HepG2 (cell line): ENCODE results near the gene LDLRAD3. TPM values are rescaled to one million over a fixed set of nuclear protein-coding genes. Genes with fewer than 3 reads are reported as not detected.

Experiments
- ATAC-seq: fragments of 200-7000 bp; cut with Tn5 transposase; 3 replicates; pipeline ENCODE4 v1.9.1; 2020; ENCODE audit warnings: mild to moderate bottlenecking, moderate library complexity
- BruUV-seq: library from RNA; stranded (reverse); fragments of 400-500 nt; replicated peaks from 2 replicates; lab custom pipeline; 2021; lab: Mats Ljungman, UMichigan
- CTCF ChIA-PET: fragments of 300-600 bp; formaldehyde crosslinking; extraction: SDS; loops from one replicate; lab custom pipeline; 2021; ENCODE audit warnings: low total read pairs, inconsistent platforms, low intra/inter-chr PET ratio; lab: Yijun Ruan, JAX
- POLR2A ChIA-PET: fragments of 350-600 bp; sonication (Branson Sonifier 250); formaldehyde crosslinking; loops from one replicate; lab custom pipeline; 2020; ENCODE audit warnings: antibody characterized with exemption, inconsistent platforms; lab: Yijun Ruan, JAX
- DNase-seq: peaks from one replicate; pipeline ENCODE4 v3.0.0-alpha.2; 2015; ENCODE audit warnings: low spot score
- FAIRE-seq: peaks from 3 replicates; lab custom pipeline; 2011; peaks lifted over from hg19 to GRCh38; lab: Jason Lieb, UNC
- H2AFZ ChIP-seq: one replicate; pipeline ENCODE4 v1.6.1; 2011; ENCODE audit warnings: low read length, inconsistent platforms
- H3K27ac ChIP-seq: fragments of 300-600 bp; 3 replicates; pipeline ENCODE4 v1.8.0; 2011; ENCODE audit warnings: mixed run types, mild to moderate bottlenecking, mixed read lengths, low read length, inconsistent platforms; ENCODE audit not compliant: insufficient read depth; ENCODE audit errors: extremely low read length
- H3K27me3 ChIP-seq, 2 experiments: fragments of 200-600 bp in 1 of 2; 2 replicates in 1 of 2; 3 replicates in 1 of 2; pipeline versions ENCODE4 v1.6.0 to v1.8.0; 2011; ENCODE audit warnings: low read length in 2 of 2, mild to moderate bottlenecking in 2 of 2, moderate library complexity in 2 of 2, inconsistent platforms in 1 of 2; ENCODE audit not compliant: insufficient read depth in 2 of 2, control insufficient read depth in 1 of 2
- H3K36me3 ChIP-seq, 2 experiments: fragments of 200-600 bp in 1 of 2; replicated peaks in 1 of 2; 2 replicates in 1 of 2; 3 replicates in 1 of 2; pipeline versions ENCODE4 v1.5.1 to v1.8.0; 2011; ENCODE audit warnings: low read length in 2 of 2, inconsistent platforms in 1 of 2; ENCODE audit not compliant: insufficient read depth in 2 of 2, control insufficient read depth in 1 of 2
- H3K4me1 ChIP-seq: 2 replicates; pipeline ENCODE4 v1.5.1; 2012; ENCODE audit warnings: low read length, inconsistent platforms; ENCODE audit not compliant: insufficient read depth
- H3K4me2 ChIP-seq: 2 replicates; pipeline ENCODE4 v1.6.0; 2011; ENCODE audit warnings: low read depth, low read length, inconsistent platforms
- H3K4me3 ChIP-seq, 3 experiments: fragments of 200-600 bp in 1 of 3; sonication (generic), shearing (Covaris generic) in 1 of 3; replicated peaks in 1 of 3; 2 replicates each; pipeline ENCODE4 v1.5.1; 2011 to 2016; ENCODE audit warnings: low read length in 3 of 3, inconsistent platforms in 2 of 3, low read depth in 2 of 3, mild to moderate bottlenecking in 2 of 3, control low read depth in 1 of 3, mixed read lengths in 1 of 3; ENCODE audit not compliant: insufficient read depth in 1 of 3
- H3K79me2 ChIP-seq: one replicate; pipeline ENCODE4 v1.6.1; 2011; ENCODE audit warnings: low read length, inconsistent platforms; ENCODE audit not compliant: insufficient read depth
- H3K9ac ChIP-seq: 2 replicates; pipeline ENCODE4 v1.6.0; 2011; ENCODE audit warnings: mild to moderate bottlenecking, low read depth, low read length, inconsistent platforms; ENCODE audit not compliant: insufficient read depth
- H3K9me3 ChIP-seq: 2 replicates; pipeline ENCODE4 v1.5.1; 2012; ENCODE audit warnings: mild to moderate bottlenecking, low read length
- H4K20me1 ChIP-seq: 2 replicates; pipeline ENCODE4 v1.6.0; 2011; ENCODE audit warnings: inconsistent platforms, mild to moderate bottlenecking, low read length, moderate library complexity; ENCODE audit not compliant: insufficient read depth
- ARNT2 ChIP-seq: sonication (generic); formaldehyde crosslinking; IDR thresholded peaks from 2 replicates; pipeline ENCODE4 v1.8.0; 2022; ENCODE audit warnings: mild to moderate bottlenecking, low read depth, missing genetic modification reagents, moderate library complexity
- GZF1 ChIP-seq: sonication (generic); formaldehyde crosslinking; IDR thresholded peaks from 2 replicates; pipeline ENCODE4 v1.5.1; 2020; ENCODE audit warnings: mild to moderate bottlenecking, missing genetic modification reagents
- MTA3 ChIP-seq: sonication (generic); formaldehyde crosslinking; IDR thresholded peaks from 2 replicates; pipeline ENCODE4 v1.4.0; 2020; ENCODE audit warnings: missing genetic modification reagents
- PHF8 ChIP-seq: sonication (generic); formaldehyde crosslinking; IDR thresholded peaks from 2 replicates; pipeline ENCODE4 v1.5.0; 2020; ENCODE audit warnings: missing genetic modification reagents
- POGK ChIP-seq: sonication (generic); formaldehyde crosslinking; conservative IDR thresholded peaks from 2 replicates; pipeline ENCODE4 v1.8.0; 2022; ENCODE audit warnings: mild to moderate bottlenecking, moderate library complexity, missing genetic modification reagents
- TBL1XR1 ChIP-seq: fragments of 150-350 bp; IDR thresholded peaks from 2 replicates; pipeline ENCODE4 v1.6.1; 2014; ENCODE audit warnings: borderline replicate concordance, low read length; ENCODE audit not compliant: partially characterized antibody
- TCF7 ChIP-seq: sonication (generic); IDR thresholded peaks from 2 replicates; pipeline ENCODE4 v1.6.1; 2016; ENCODE audit warnings: antibody characterized with exemption, low read depth
- ZBTB2 ChIP-seq: sonication (generic); formaldehyde crosslinking; IDR thresholded peaks from 2 replicates; pipeline ENCODE4 v1.8.0; 2022; ENCODE audit warnings: low read depth, missing genetic modification reagents
- ZBTB38 ChIP-seq: sonication (generic); formaldehyde crosslinking; IDR thresholded peaks from 2 replicates; pipeline ENCODE4 v1.5.1; 2020; ENCODE audit warnings: mild to moderate bottlenecking, missing genetic modification reagents
- ZNF646 ChIP-seq: sonication (generic); formaldehyde crosslinking; IDR thresholded peaks from 2 replicates; pipeline ENCODE4 v1.9.0; 2021; ENCODE audit warnings: mild to moderate bottlenecking, missing genetic modification reagents
- ZSCAN12 ChIP-seq: sonication (generic); formaldehyde crosslinking; IDR thresholded peaks from 2 replicates; pipeline ENCODE4 v1.9.0; 2021; ENCODE audit warnings: mild to moderate bottlenecking, missing genetic modification reagents
- WGBS: methylation state at CpG from one replicate; pipeline ENCODE4 v1.1.6; 2017; ENCODE audit warnings: low lambda C conversion rate; 5-methylcytosine and 5-hydroxymethylcytosine counted together
- in situ Hi-C: cut with HindIII; loops from 2 replicates; pipeline ENCODE4 v1.10.0; 2017; ENCODE audit warnings: low pct_unique_long_range_greater_than_20kb; ENCODE audit not compliant: extremely low pct_ligation_motif_present
- intact Hi-C: fragments of 100-400 bp; cut with micrococcal nuclease; formaldehyde crosslinking; loops from one replicate; pipeline ENCODE4 v1.10.0; 2022; ENCODE audit not compliant: unreplicated experiment
- polyA plus RNA-seq, 8 experiments: library from polyadenylated mRNA; depleted of rRNA in 3 of 8; stranded (reverse) in 7 of 8; unstranded in 1 of 8; fragments of >200 nt; fragmentation: Illumina TruSeq in 4 of 8; extraction: Trizol in 4 of 8; gene quantifications; 2 replicates each; pipeline versions ENCODE4 v1.2.1 to v1.2.3, GENCODE V29; 2011 to 2016; ENCODE audit warnings: low read depth in 4 of 8, missing spikeins in 1 of 8, mixed read lengths in 1 of 8; ENCODE audit not compliant: insufficient read depth in 1 of 8
- total RNA-seq, 5 experiments: library from RNA; depleted of rRNA; stranded (reverse); fragments of >200 nt; fragmentation: Illumina TruSeq; extraction: Trizol; gene quantifications; 2 replicates each; pipeline ENCODE4 v1.2.3, GENCODE V29; 2016; ENCODE audit warnings: low read depth in 1 of 5

Gene LDLRAD3
- total and polyA plus RNA-seq, 2 of the 13 experiments (the other 11 are each of a cell fraction or from before 2014, with no cell fraction given) = 0.50 to 0.60 TPM

GRCh38 chr11:36092314-36093030, 148.6 kb downstream of the LDLRAD3 start (continued):
- no peak for TF ChIP-seq ZNF646 (CRISPR knock-in tag)

- no peak for FAIRE-seq
- no TSS peak for BruUV-seq
- 28% methylated on average over 4 of the region's 4 CpGs for WGBS
- Histone ChIP-seq H3K4me1 (peaks cover 13% of the 10 kb centered on the region), H4K20me1 (no peaks in the 10 kb centered on the region), H2AFZ (no peak overlapping the region), H3K79me2 (no peaks in the 10 kb centered on the region), H3K27ac (no peak overlapping the region), H3K4me3 (no peak overlapping the region), H3K9me3 (peaks cover 4% of the 10 kb centered on the region; the same call in 1 of the 2 replicates), H3K27me3 (peaks cover 0 to 4% of the 10 kb centered on the region in 2 experiments; a peak in 2 of 5 replicates), H3K36me3 (no peaks in the 10 kb centered on the region), H3K4me2 (no peak overlapping the region), H3K9ac (no peak overlapping the region)
- CTCF ChIA-PET = no interaction called here
- POLR2A ChIA-PET = no interaction called here
- intact Hi-C loops = no loop called here
- ATAC-seq = no peak
- in situ Hi-C loops = no loop called here
- no peak for DNase-seq
- TF ChIP-seq TBL1XR1 (no peak), MTA3 (CRISPR knock-in tag) (no peak), ZSCAN12 (CRISPR knock-in tag) (no peak), TCF7 (no peak), ZBTB2 (CRISPR knock-in tag) (no peak), POGK (CRISPR knock-in tag) (no peak), GZF1 (no peak), PHF8 (CRISPR knock-in tag) (no peak), ARNT2 (no peak), ZBTB38 (CRISPR knock-in tag) (no peak)
Measured at GRCh38 chr11:36093548-36093947, 149.7 kb downstream of the LDLRAD3 start.
